GM06990 (cell line): ENCODE results near the gene KIR3DL1.

Experiments
- DNase-seq: peaks from one replicate; pipeline ENCODE4 v3.0.0-alpha.2; 2011; ENCODE audit not compliant: insufficient read length; ENCODE audit errors: extremely low read depth
- H3K27me3 ChIP-seq: replicated peaks from 2 replicates; pipeline ENCODE4 v1.6.0; 2011; ENCODE audit warnings: low read length; ENCODE audit not compliant: control insufficient read depth, insufficient read depth
- H3K36me3 ChIP-seq: 2 replicates; pipeline ENCODE4 v1.5.1; 2011; ENCODE audit warnings: low read length; ENCODE audit not compliant: control insufficient read depth, insufficient read depth
- H3K4me3 ChIP-seq: replicated peaks from 2 replicates; pipeline ENCODE4 v1.5.1; 2011; ENCODE audit warnings: low read depth, mild to moderate bottlenecking, control low read depth, low read length
- TF ChIP-seq, protein P1 (sequence below): IDR thresholded peaks from 2 replicates; pipeline ENCODE4 v1.5.1; 2011; ENCODE audit warnings: low read length, control low read depth, mild to moderate bottlenecking, inconsistent platforms; ENCODE audit not compliant: insufficient read depth, poor library complexity, severe bottlenecking

Gene KIR3DL1

DNA sequence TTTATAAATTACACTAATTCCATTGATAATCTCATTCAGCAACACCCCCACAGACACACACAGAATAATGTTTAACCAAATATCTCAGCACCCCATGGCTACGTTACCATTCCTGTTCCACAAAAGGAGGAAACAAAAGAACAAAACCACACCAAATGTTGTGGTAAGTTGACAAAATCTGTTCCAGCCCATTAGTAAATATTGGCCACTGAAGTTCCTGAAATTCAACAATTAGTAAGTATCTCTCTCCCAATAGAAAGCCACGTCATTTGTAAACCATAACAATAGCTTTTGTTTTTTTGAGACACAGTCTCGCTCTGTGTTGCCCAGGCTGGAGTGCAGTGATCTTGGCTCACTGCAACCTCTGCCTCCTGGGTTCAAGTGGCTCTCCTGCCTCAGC, 55.4 kb downstream of the KIR3DL1 start:
- no peak for DNase-seq
- Histone ChIP-seq H3K27me3 (no peaks in the 10 kb centered on the region; the same call in 1 of the 2 replicates), H3K36me3 (no peaks in the 10 kb centered on the region), H3K4me3 (no peak overlapping the region)
- TF ChIP-seq, protein P1, sequence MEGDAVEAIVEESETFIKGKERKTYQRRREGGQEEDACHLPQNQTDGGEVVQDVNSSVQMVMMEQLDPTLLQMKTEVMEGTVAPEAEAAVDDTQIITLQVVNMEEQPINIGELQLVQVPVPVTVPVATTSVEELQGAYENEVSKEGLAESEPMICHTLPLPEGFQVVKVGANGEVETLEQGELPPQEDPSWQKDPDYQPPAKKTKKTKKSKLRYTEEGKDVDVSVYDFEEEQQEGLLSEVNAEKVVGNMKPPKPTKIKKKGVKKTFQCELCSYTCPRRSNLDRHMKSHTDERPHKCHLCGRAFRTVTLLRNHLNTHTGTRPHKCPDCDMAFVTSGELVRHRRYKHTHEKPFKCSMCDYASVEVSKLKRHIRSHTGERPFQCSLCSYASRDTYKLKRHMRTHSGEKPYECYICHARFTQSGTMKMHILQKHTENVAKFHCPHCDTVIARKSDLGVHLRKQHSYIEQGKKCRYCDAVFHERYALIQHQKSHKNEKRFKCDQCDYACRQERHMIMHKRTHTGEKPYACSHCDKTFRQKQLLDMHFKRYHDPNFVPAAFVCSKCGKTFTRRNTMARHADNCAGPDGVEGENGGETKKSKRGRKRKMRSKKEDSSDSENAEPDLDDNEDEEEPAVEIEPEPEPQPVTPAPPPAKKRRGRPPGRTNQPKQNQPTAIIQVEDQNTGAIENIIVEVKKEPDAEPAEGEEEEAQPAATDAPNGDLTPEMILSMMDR, result no peak

DNA sequence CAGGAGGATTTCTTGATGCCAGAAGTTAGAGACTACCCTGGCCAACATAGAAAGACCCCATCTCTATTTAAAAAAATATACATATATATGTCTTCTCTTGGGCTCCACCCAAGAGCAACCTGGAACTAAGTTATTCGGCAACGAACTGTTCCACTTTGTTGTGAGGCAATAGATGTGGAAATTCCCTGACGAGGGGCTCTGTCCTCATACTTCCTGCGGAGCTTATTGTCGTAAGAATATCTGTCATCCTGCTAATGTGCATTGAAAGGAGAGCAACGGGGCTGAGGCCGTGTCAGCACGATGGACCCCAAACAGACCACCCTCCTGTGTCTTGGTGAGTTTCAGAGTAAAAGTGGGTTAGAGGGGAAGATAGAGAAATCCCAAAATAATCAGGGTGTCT, 57.7 kb downstream of the KIR3DL1 start, which contains the start of gene FCAR:
TSS of gene FCAR (plus strand) at position 246 of the 400 bp plus-strand sequence. CDS start at position 301, 55 bp downstream.
- Histone ChIP-seq H3K4me3 (no peak within 1 kb of the TSS), H3K36me3 (no peaks in the 10 kb centered on the region), H3K27me3 (no peaks in the 10 kb centered on the region; the same call in 1 of the 2 replicates)
- TF ChIP-seq, protein P1, result no peak
- DNase-seq, result no peak

DNA sequence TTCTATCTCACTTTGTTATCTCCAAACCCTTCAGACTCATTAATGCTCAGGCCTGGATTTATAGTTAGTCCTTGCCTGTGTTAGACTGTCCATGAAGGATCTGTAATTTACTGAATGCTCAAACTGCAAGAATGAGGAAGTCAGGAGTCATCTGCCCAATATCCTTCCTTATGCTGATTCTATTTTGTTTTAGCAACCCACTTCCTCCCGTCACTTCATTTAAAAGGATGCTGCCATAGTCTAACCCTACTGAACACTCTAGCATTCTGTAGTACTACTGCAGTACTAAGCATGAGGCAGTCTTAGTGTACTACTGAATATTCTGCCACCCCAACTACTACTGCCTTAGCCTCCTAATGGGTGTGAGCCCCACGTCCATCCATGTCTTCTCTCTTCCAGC, 59.2 kb downstream of the KIR3DL1 start:
- TF ChIP-seq, protein P1, result no peak
- DNase-seq, result no peak
- Histone ChIP-seq H3K27me3 (no peaks in the 10 kb centered on the region; the same call in 1 of the 2 replicates), H3K4me3 (no peak overlapping the region), H3K36me3 (no peaks in the 10 kb centered on the region)

DNA sequence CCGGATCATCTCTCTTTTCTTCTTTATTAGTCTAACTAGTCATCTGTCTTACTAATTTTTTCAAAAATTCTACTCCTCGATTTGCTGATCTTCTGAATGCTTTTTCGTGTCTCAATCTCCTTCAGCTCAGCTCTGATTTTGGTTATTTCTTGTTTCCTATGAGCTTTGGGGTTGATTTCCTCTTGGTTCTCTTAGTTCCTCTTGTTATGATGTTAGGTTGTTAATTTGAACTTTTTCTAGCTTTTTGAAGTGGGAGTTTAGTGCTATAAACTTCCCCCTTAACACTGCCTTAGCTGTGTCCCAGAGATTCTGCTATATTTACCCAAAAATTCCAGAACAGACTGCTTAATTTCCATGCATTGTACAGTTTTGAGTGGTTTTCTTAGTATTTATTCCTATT, 61.2 kb downstream of the KIR3DL1 start:
- no peak for DNase-seq
- Histone ChIP-seq H3K36me3 (no peaks in the 10 kb centered on the region), H3K27me3 (no peaks in the 10 kb centered on the region; the same call in 1 of the 2 replicates), H3K4me3 (no peak overlapping the region)
- TF ChIP-seq, protein P1, result no peak
